K562 (cell line): ENCODE measurements around the gene FRMD4A. TPM values are rescaled to one million over a fixed set of nuclear protein-coding genes. Genes with fewer than 3 reads are reported as not detected.

Experiments used
- ATAC-seq: fragments of 200-7000 bp; cut with Tn5 transposase; 3 replicates; pipeline ENCODE4 v1.9.1; 2020; ENCODE audit warnings: moderate library complexity
- BruUV-seq: library from RNA; stranded (reverse); fragments of 400-500 nt; replicated peaks from 2 replicates; lab custom pipeline; 2021; lab: Mats Ljungman, UMichigan
- CTCF ChIA-PET: fragments of 300-600 bp; formaldehyde crosslinking; extraction: SDS; loops from one replicate; lab custom pipeline; 2021; ENCODE audit warnings: low intra/inter-chr PET ratio; lab: Yijun Ruan, JAX
- POLR2A ChIA-PET: fragments of 300-600, 350-650 bp; sonication (Branson Sonifier 250); formaldehyde crosslinking; extraction: SDS; loops from one replicate; lab custom pipeline; 2021; ENCODE audit warnings: antibody characterized with exemption, inconsistent platforms; lab: Yijun Ruan, JAX
- DNase-seq, 4 experiments: peaks; one replicate each; pipeline versions ENCODE4 v3.0.0 to v3.0.0-alpha.2; 2011 to 2018; ENCODE audit warnings: low spot score in 3 of 4, mixed read lengths in 3 of 4; ENCODE audit errors: extremely low read depth in 1 of 4
- FAIRE-seq: peaks from 2 replicates; lab custom pipeline; 2011; peaks lifted over from hg19 to GRCh38; lab: Jason Lieb, UNC
- H2AFZ ChIP-seq: 2 replicates; pipeline ENCODE4 v1.6.0; 2011; ENCODE audit warnings: low read depth, low read length, control low read depth, inconsistent platforms
- H3K27ac ChIP-seq: fragments of 200-600 bp; 3 replicates; pipeline ENCODE4 v1.8.0; 2011; ENCODE audit warnings: low read depth, mild to moderate bottlenecking, control low read depth, inconsistent platforms, low read length, moderate library complexity, mixed read lengths; ENCODE audit errors: extremely low read depth
- H3K27me3 ChIP-seq, 2 experiments: fragments of 300-600 bp in 1 of 2; 2 replicates in 1 of 2; 3 replicates in 1 of 2; pipeline versions ENCODE4 v1.6.0 to v1.8.0; 2011; ENCODE audit warnings: inconsistent platforms in 2 of 2, low read length in 2 of 2, mild to moderate bottlenecking in 1 of 2, mixed read lengths in 1 of 2, moderate library complexity in 1 of 2; ENCODE audit not compliant: control insufficient read depth in 2 of 2, insufficient read depth in 2 of 2
- H3K36me3 ChIP-seq: fragments of 300-600 bp; 3 replicates; pipeline ENCODE4 v1.8.0; 2011; ENCODE audit warnings: mild to moderate bottlenecking, low read length, inconsistent platforms; ENCODE audit not compliant: control insufficient read depth, insufficient read depth
- H3K4me1 ChIP-seq, 2 experiments: fragments of 200-600 bp in 1 of 2; replicated peaks in 1 of 2; 2 replicates in 1 of 2; 3 replicates in 1 of 2; pipeline versions ENCODE4 v1.5.1 to v1.8.0; 2011; ENCODE audit warnings: inconsistent platforms in 2 of 2, low read length in 2 of 2, mild to moderate bottlenecking in 1 of 2, mixed read lengths in 1 of 2, moderate library complexity in 1 of 2; ENCODE audit not compliant: control insufficient read depth in 2 of 2, insufficient read depth in 2 of 2
- H3K4me2 ChIP-seq: 2 replicates; pipeline ENCODE4 v1.6.1; 2011; ENCODE audit warnings: low read length, control low read depth, inconsistent platforms, mixed read lengths; ENCODE audit not compliant: insufficient read depth
- H3K4me3 ChIP-seq: fragments of 200-600 bp; sonication (generic), shearing (Covaris generic); 2 replicates; pipeline ENCODE4 v1.5.1; 2016; ENCODE audit warnings: control low read depth, inconsistent platforms
- H3K79me2 ChIP-seq: fragments of 200-600 bp; 3 replicates; pipeline ENCODE4 v1.8.0; 2011; ENCODE audit warnings: low read length, inconsistent platforms; ENCODE audit not compliant: control insufficient read depth, insufficient read depth
- H3K9ac ChIP-seq, 2 experiments: 2 replicates each; pipeline versions ENCODE4 v1.6.0 to v1.6.1; 2011; ENCODE audit warnings: low read depth in 2 of 2, low read length in 2 of 2, control low read depth in 1 of 2, inconsistent platforms in 1 of 2, mild to moderate bottlenecking in 1 of 2, mixed read lengths in 1 of 2; ENCODE audit not compliant: insufficient read depth in 1 of 2
- H3K9me1 ChIP-seq: one replicate; pipeline ENCODE4 v1.6.0; 2011; ENCODE audit warnings: inconsistent platforms, mild to moderate bottlenecking, low read length, moderate library complexity; ENCODE audit not compliant: control insufficient read depth, insufficient read depth
- H3K9me3 ChIP-seq: replicated peaks from 2 replicates; pipeline ENCODE4 v1.5.1; 2011; ENCODE audit warnings: low read depth, low read length, inconsistent platforms; ENCODE audit not compliant: control insufficient read depth, insufficient read depth
- H4K20me1 ChIP-seq: replicated peaks from 2 replicates; pipeline ENCODE4 v1.6.1; 2011; ENCODE audit warnings: low read length, inconsistent platforms, mixed read lengths; ENCODE audit not compliant: control insufficient read depth, insufficient read depth
- CSDE1 ChIP-seq, 2 experiments: fragments of 450-650 bp; IDR thresholded peaks; 2 replicates each; pipeline ENCODE4 v1.6.1; 2016; ENCODE audit warnings: mild to moderate bottlenecking in 1 of 2
- HDAC3 ChIP-seq: fragments of 450-650 bp; IDR thresholded peaks from 2 replicates; pipeline ENCODE4 v1.6.1; 2018; ENCODE audit warnings: borderline replicate concordance, mild to moderate bottlenecking, moderate library complexity; ENCODE audit not compliant: partially characterized antibody
- HNRNPH1 ChIP-seq: fragments of 200-400 bp; formaldehyde crosslinking; optimal IDR thresholded peaks from 2 replicates; pipeline ENCODE3; 2017; ENCODE audit warnings: low read depth, mild to moderate bottlenecking, low read length, moderate library complexity
- HNRNPLL ChIP-seq: fragments of 200-400 bp; formaldehyde crosslinking; IDR thresholded peaks from 2 replicates; pipeline ENCODE4 v1.6.1; 2017; ENCODE audit warnings: low read length, low read depth, mild to moderate bottlenecking; ENCODE audit not compliant: poor library complexity, severe bottlenecking
- PHF20 ChIP-seq: fragments of 450-650 bp; IDR thresholded peaks from 2 replicates; pipeline ENCODE4 v1.6.1; 2018; ENCODE audit not compliant: partially characterized antibody
- SP1 ChIP-seq: sonication (generic); formaldehyde crosslinking; IDR thresholded peaks from 2 replicates; pipeline ENCODE4 v1.8.1; 2022; ENCODE audit warnings: mild to moderate bottlenecking, missing genetic modification reagents
- SP2 ChIP-seq: IDR thresholded peaks from 2 replicates; pipeline ENCODE4 v1.6.1; 2011; ENCODE audit warnings: mild to moderate bottlenecking, low read depth, low read length, moderate library complexity; ENCODE audit not compliant: poor library complexity, severe bottlenecking; ENCODE audit errors: extremely low read depth
- STAT5A ChIP-seq: IDR thresholded peaks from 2 replicates; pipeline ENCODE4 v1.6.1; 2012; ENCODE audit warnings: low read length, inconsistent platforms, borderline replicate concordance
- TOE1 ChIP-seq, 2 experiments: fragments of 450-650 bp in 1 of 2; sonication (generic) in 1 of 2; formaldehyde crosslinking in 1 of 2; IDR thresholded peaks; 2 replicates each; pipeline versions ENCODE4 v1.7.1 to v1.8.0; 2016 to 2022; ENCODE audit warnings: borderline replicate concordance in 2 of 2, mild to moderate bottlenecking in 2 of 2, antibody characterized with exemption in 1 of 2, inconsistent platforms in 1 of 2, low read depth in 1 of 2, missing genetic modification reagents in 1 of 2, moderate library complexity in 1 of 2
- ZC3H11A ChIP-seq: IDR thresholded peaks from 2 replicates; pipeline ENCODE4 v1.6.1; 2012; ENCODE audit warnings: low read depth, low read length, improper control_type of control experiment
- ZEB2 ChIP-seq: fragments of 450-650 bp; IDR thresholded peaks from 2 replicates; pipeline ENCODE4 v1.6.1; 2016
- ZNF12 ChIP-seq: sonication (generic); formaldehyde crosslinking; IDR thresholded peaks from 2 replicates; pipeline ENCODE4 v1.4.0; 2020; ENCODE audit warnings: mild to moderate bottlenecking, missing genetic modification reagents
- ZNF165 ChIP-seq: fragments of 250-450 bp; sonication (Bioruptor Pico); IDR thresholded peaks from 2 replicates; pipeline ENCODE4 v1.4.0; 2020; ENCODE audit warnings: borderline replicate concordance
- ZNF384 ChIP-seq: IDR thresholded peaks from 2 replicates; pipeline ENCODE4 v1.6.1; 2012; ENCODE audit warnings: low read depth, low read length, improper control_type of control experiment
- ZNF431 ChIP-seq: sonication (generic); formaldehyde crosslinking; IDR thresholded peaks from 2 replicates; pipeline ENCODE4 v1.8.0; 2022; ENCODE audit warnings: mild to moderate bottlenecking, missing genetic modification reagents
- ZNF436 ChIP-seq: fragments of 250-450, 450-650 bp; sonication (Bioruptor Pico); formaldehyde crosslinking; IDR thresholded peaks from 2 replicates; pipeline ENCODE4 v1.7.0; 2020; ENCODE audit warnings: mild to moderate bottlenecking
- ZNF57 ChIP-seq: fragments of 450-650 bp; formaldehyde crosslinking; IDR thresholded peaks from 2 replicates; pipeline ENCODE4 v1.4.0; 2020; ENCODE audit warnings: mild to moderate bottlenecking, moderate library complexity
- WGBS: fragments of 100-300 bp; shearing (Covaris generic); methylation state at CpG from one replicate; pipeline ENCODE4 v1.1.6; 2016; ENCODE audit warnings: low coverage, mixed read lengths; ENCODE audit not compliant: insufficient coverage; ENCODE audit errors: missing lambda C conversion rate; 5-methylcytosine and 5-hydroxymethylcytosine counted together
- in situ Hi-C: fragments of 300-500 bp; cut with MboI; formaldehyde crosslinking; loops from 4 replicates; pipeline ENCODE4 v1.15.0; 2018; ENCODE audit warnings: inconsistent platforms, mixed read lengths
- intact Hi-C: fragments of 100-400 bp; cut with micrococcal nuclease; formaldehyde crosslinking; loops from 2 replicates; pipeline ENCODE4 v1.14.2; 2022
- polyA plus RNA-seq, 8 experiments: library from polyadenylated mRNA; depleted of rRNA in 4 of 8; stranded (reverse) in 5 of 8; unstranded in 3 of 8; fragments of >200 nt; fragmentation: Nextera tagmentation in 2 of 8; fragmentation: Illumina TruSeq in 1 of 8; extraction: Ambion mirVana in 2 of 8; extraction: Trizol in 1 of 8; gene quantifications; 2 replicates each; pipeline versions ENCODE4 v1.2.1 to v1.2.3, GENCODE V29; 2011 to 2014; ENCODE audit warnings: inconsistent platforms in 1 of 8, missing spikeins in 1 of 8
- total RNA-seq, 7 experiments: library from RNA; depleted of rRNA in 6 of 7; stranded (reverse); fragments of >200 nt in 6 of 7; fragmentation: Illumina TruSeq in 2 of 7; extraction: Trizol in 2 of 7; gene quantifications; 2 replicates each; pipeline versions ENCODE4 v1.2.1 to v1.2.3, GENCODE V29; 2011 to 2021; ENCODE audit warnings: low replicate concordance in 1 of 7
- TF ChIP-seq, protein P1 (sequence below): fragments of 450-650 bp; IDR thresholded peaks from 2 replicates; pipeline ENCODE4 v1.6.1; 2016; ENCODE audit warnings: antibody characterized with exemption
- TF ChIP-seq, protein P2 (sequence below): sonication (generic); formaldehyde crosslinking; IDR thresholded peaks from 2 replicates; pipeline ENCODE4 v1.8.1; 2023; ENCODE audit warnings: mild to moderate bottlenecking, missing genetic modification reagents, moderate library complexity
- TF ChIP-seq, protein P3 (sequence below): fragments of 250-450 bp; sonication (Bioruptor Pico); IDR thresholded peaks from 2 replicates; pipeline ENCODE4 v1.8.0; 2021; ENCODE audit warnings: borderline replicate concordance, mild to moderate bottlenecking, moderate library complexity; ENCODE audit not compliant: poor library complexity, severe bottlenecking

Gene FRMD4A
- total and polyA plus RNA-seq, 9 of the 15 experiments (the other 6 are each of a cell fraction or from before 2014, with no cell fraction given), result 0.80 to 5.2 (median 3.0) TPM

DNA sequence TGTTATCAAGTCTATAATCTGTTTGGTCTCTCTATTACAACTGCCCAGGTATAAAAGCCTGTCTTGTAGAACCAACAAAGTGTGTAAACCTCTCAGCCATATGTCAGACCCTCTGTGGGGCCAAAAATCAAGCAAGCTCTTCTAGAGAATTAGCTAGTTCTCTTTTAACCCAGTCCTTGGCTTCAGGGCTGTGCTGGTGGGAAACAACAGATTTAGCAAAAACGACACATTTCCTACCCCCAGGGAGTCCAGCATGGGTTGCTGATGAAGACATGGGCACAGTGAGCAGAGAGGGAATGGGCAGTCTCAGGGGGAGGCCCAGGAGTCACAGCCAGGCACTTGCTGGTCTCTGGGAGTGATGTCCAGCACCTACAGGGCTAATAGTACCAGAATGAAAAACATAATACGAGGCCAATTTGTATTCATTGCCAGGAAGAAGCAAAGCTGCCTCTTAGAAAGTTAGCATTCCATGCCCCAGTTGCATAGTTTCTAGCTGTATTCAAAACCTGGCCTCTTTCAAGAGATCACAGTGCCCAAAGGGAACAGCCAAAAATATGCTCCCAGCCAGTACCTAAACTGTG is 80.1 kb downstream of the FRMD4A start:
- FAIRE-seq (no peak), DNase-seq (no peak), ATAC-seq (no peak)
- TF ChIP-seq STAT5A (no peak), ZEB2 (no peak), ZNF436 (CRISPR knock-in tag) (no peak), CSDE1 (IDR thresholded peaks at IDR 0.05) (no peak), HDAC3 (no peak), ZNF384 (no peak), PHF20 (no peak), ZNF12 (CRISPR knock-in tag) (no peak), TOE1 (IDR thresholded peaks at IDR 0.05; ENCODE audit: borderline replicate concordance) (no peak), TOE1 (CRISPR knock-in tag; IDR thresholded peaks at IDR 0.05; ENCODE audit: borderline replicate concordance, low read depth) (no peak), ZNF165 (CRISPR knock-in tag) (no peak), ZNF431 (CRISPR knock-in tag) (no peak), ZNF57 (CRISPR knock-in tag) (no peak), SP2 (no peak), HNRNPH1 (no peak), HNRNPLL (no peak), ZC3H11A (no peak), SP1 (CRISPR knock-in tag) (no peak)
- TF ChIP-seq, protein P1, sequence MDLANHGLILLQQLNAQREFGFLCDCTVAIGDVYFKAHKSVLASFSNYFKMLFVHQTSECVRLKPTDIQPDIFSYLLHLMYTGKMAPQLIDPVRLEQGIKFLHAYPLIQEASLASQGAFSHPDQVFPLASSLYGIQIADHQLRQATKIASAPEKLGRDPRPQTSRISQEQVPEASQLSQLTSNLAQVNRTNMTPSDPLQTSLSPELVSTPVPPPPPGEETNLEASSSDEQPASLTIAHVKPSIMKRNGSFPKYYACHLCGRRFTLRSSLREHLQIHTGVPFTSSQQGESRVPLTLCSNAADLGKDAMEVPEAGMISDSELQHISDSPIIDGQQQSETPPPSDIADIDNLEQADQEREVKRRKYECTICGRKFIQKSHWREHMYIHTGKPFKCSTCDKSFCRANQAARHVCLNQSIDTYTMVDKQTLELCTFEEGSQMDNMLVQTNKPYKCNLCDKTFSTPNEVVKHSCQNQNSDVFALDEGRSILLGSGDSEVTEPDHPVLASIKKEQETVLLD, result no peak
- TF ChIP-seq, protein P2, sequence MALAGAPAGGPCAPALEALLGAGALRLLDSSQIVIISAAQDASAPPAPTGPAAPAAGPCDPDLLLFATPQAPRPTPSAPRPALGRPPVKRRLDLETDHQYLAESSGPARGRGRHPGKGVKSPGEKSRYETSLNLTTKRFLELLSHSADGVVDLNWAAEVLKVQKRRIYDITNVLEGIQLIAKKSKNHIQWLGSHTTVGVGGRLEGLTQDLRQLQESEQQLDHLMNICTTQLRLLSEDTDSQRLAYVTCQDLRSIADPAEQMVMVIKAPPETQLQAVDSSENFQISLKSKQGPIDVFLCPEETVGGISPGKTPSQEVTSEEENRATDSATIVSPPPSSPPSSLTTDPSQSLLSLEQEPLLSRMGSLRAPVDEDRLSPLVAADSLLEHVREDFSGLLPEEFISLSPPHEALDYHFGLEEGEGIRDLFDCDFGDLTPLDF (CRISPR knock-in tag), result no peak
- TF ChIP-seq, protein P3, sequence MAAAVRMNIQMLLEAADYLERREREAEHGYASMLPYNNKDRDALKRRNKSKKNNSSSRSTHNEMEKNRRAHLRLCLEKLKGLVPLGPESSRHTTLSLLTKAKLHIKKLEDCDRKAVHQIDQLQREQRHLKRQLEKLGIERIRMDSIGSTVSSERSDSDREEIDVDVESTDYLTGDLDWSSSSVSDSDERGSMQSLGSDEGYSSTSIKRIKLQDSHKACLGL (CRISPR knock-in tag), result no peak
- ChIA-PET CTCF (no interaction called here), POLR2A (no interaction called here)
- in situ Hi-C loops (no loop called here), intact Hi-C loops (no loop called here)
- H3K9me3 ChIP-seq, result no peaks in the 10 kb centered on the region
- H3K4me1 ChIP-seq, result no peaks in the 10 kb centered on the region
- H3K36me3 ChIP-seq, result no peaks in the 10 kb centered on the region
- H3K9ac ChIP-seq, result no peak overlapping the region
- no peaks in the 10 kb centered on the region for H4K20me1 ChIP-seq
- no peak overlapping the region for H2AFZ ChIP-seq
- H3K79me2 ChIP-seq, result no peaks in the 10 kb centered on the region
- no TSS peak for BruUV-seq
- no peak overlapping the region for H3K4me3 ChIP-seq
- no peaks in the 10 kb centered on the region for H3K9me1 ChIP-seq
- H3K27ac ChIP-seq, result no peak overlapping the region
- WGBS, result 0% methylated on average over 2 of the region's 2 CpGs
- no peak overlapping the region for H3K4me2 ChIP-seq
- H3K27me3 ChIP-seq, result peaks cover 4 to 16% of the 10 kb centered on the region in 2 experiments; a peak in 4 of 5 replicates
